ENCODE results near the gene GLIPR2. TPM values are rescaled to one million over a fixed set of nuclear protein-coding genes. Genes with fewer than 3 reads are reported as not detected.
A peak's percentile ranks its signal among the peaks of the same experiment; 100 is the strongest.

The GLIPR2 gene
- total and polyA plus RNA-seq, 4 donors: 17.4 to 112 (median 75.8) TPM

- no peak for DNase-seq
- peaks cover 0 to 45% (median 8%) of the 10 kb centered on the region in 5 donors for H3K4me1 ChIP-seq (ENCODE audit: control insufficient read depth in 5 of 5, insufficient read depth in 5 of 5, low read length in 5 of 5)
- peaks cover 0 to 2% (median 0%) of the 10 kb centered on the region in 4 donors for H3K36me3 ChIP-seq (ENCODE audit: control insufficient read depth in 4 of 4, insufficient read depth in 4 of 4, low read length in 4 of 4)
- ATAC-seq (ENCODE audit: insufficient read depth, low FRiP score): no peak
- no peak overlapping the region for H3K4me3 ChIP-seq
- no peak for TF ChIP-seq CTCF (IDR thresholded peaks at IDR 0.05; ENCODE audit: control extremely low read depth, extremely low read depth)
- WGBS, 2 donors: 51 to 70% methylated on average over 11 of the region's 11 CpGs
- H3K27ac ChIP-seq (ENCODE audit: low read depth in 1 of 2, low read length in 1 of 2): peak overlapping the region in 1 of 2 donors; percentile 66
- H3K9me3 ChIP-seq (ENCODE audit: control insufficient read depth in 4 of 4, insufficient read depth in 3 of 4, low read length in 3 of 4): no peaks in the 10 kb centered on the region
- peak overlapping the region in 1 of 2 donors; percentile 50 for H3K9ac ChIP-seq (ENCODE audit: insufficient read depth in 1 of 2, low read length in 2 of 2)
- H3K27me3 ChIP-seq (ENCODE audit: control insufficient read depth in 3 of 3, insufficient read depth in 3 of 3, low read length in 2 of 3): peaks cover 0 to 5% (median 5%) of the 10 kb centered on the region in 3 donors
Observed at GRCh38 chr9:36140086-36141084, 3.9 kb downstream of the GLIPR2 start.

GRCh38 chr9:36141288-36141687 is 4.8 kb downstream of the GLIPR2 start:
- Histone ChIP-seq H3K4me1 (ENCODE audit: control insufficient read depth in 5 of 5, insufficient read depth in 5 of 5, low read length in 5 of 5) (peaks cover 0 to 39% (median 8%) of the 10 kb centered on the region in 5 donors), H3K27me3 (ENCODE audit: control insufficient read depth in 3 of 3, insufficient read depth in 3 of 3, low read length in 2 of 3) (no peaks in the 10 kb centered on the region), H3K27ac (ENCODE audit: low read depth in 1 of 2, low read length in 1 of 2) (no peak overlapping the region), H3K4me3 (no peak overlapping the region), H3K36me3 (ENCODE audit: control insufficient read depth in 4 of 4, insufficient read depth in 4 of 4, low read length in 4 of 4) (peaks cover 0 to 2% (median 0%) of the 10 kb centered on the region in 4 donors), H3K9ac (ENCODE audit: insufficient read depth in 1 of 2, low read length in 2 of 2) (no peak overlapping the region), H3K9me3 (ENCODE audit: control insufficient read depth in 4 of 4, insufficient read depth in 3 of 4, low read length in 3 of 4) (peaks cover 0 to 2% (median 0%) of the 10 kb centered on the region in 4 donors)
- 68 to 85% methylated on average over 4 of the region's 4 CpGs for WGBS, 2 donors
- DNase-seq (peak in 2 of 3 donors; percentile 48 to 76), ATAC-seq (ENCODE audit: insufficient read depth, low FRiP score) (no peak)
- no peak for TF ChIP-seq CTCF (IDR thresholded peaks at IDR 0.05; ENCODE audit: control extremely low read depth, extremely low read depth)

GRCh38 chr9:36141761-36142160 is 5.2 kb downstream of the GLIPR2 start:
- Histone ChIP-seq H3K9ac (ENCODE audit: insufficient read depth in 1 of 2, low read length in 2 of 2) (no peak overlapping the region), H3K27me3 (ENCODE audit: control insufficient read depth in 3 of 3, insufficient read depth in 3 of 3, low read length in 2 of 3) (no peaks in the 10 kb centered on the region), H3K4me3 (no peak overlapping the region), H3K4me1 (ENCODE audit: control insufficient read depth in 5 of 5, insufficient read depth in 5 of 5, low read length in 5 of 5) (peaks cover 0 to 39% (median 8%) of the 10 kb centered on the region in 5 donors), H3K36me3 (ENCODE audit: control insufficient read depth in 4 of 4, insufficient read depth in 4 of 4, low read length in 4 of 4) (peaks cover 0 to 2% (median 0%) of the 10 kb centered on the region in 4 donors), H3K9me3 (ENCODE audit: control insufficient read depth in 4 of 4, insufficient read depth in 3 of 4, low read length in 3 of 4) (peaks cover 0 to 2% (median 0%) of the 10 kb centered on the region in 4 donors), H3K27ac (ENCODE audit: low read depth in 1 of 2, low read length in 1 of 2) (peak overlapping the region in 1 of 2 donors; percentile 37)
- no peak for DNase-seq
- ATAC-seq (ENCODE audit: insufficient read depth, low FRiP score): no peak
- 90% methylated on average over 7 of the region's 7 CpGs for WGBS, 2 donors
- TF ChIP-seq CTCF (IDR thresholded peaks at IDR 0.05; ENCODE audit: control extremely low read depth, extremely low read depth): no peak
